CD4-positive, alpha-beta memory T cell (primary cell): ENCODE measurements around the gene USP10. TPM values are rescaled to one million over a fixed set of nuclear protein-coding genes. Genes with fewer than 3 reads are reported as not detected.

Experiments
- CTCF ChIA-PET: fragments of 350-600 bp; sonication (Branson Sonifier 250); formaldehyde crosslinking; loops from one replicate; lab custom pipeline; 2021; ENCODE audit warnings: inconsistent platforms; ENCODE audit not compliant: partially characterized antibody; lab: Charles Lee
- POLR2A ChIA-PET: fragments of 350-600 bp; sonication (Branson Sonifier 250); formaldehyde crosslinking; loops from one replicate; lab custom pipeline; 2021; ENCODE audit not compliant: partially characterized antibody; lab: Charles Lee
- DNase-seq, 5 donors: peaks; one replicate each; pipeline versions ENCODE4 v3.0.0 to v3.0.0-alpha.2; 2020 to 2022; ENCODE audit warnings: mixed read lengths in 1 of 5
- H3K27ac ChIP-seq: one replicate; pipeline ENCODE4 v1.7.0; 2013; ENCODE audit warnings: low read depth, low read length
- H3K27me3 ChIP-seq: 2 replicates; pipeline ENCODE4 v1.7.0; 2013; ENCODE audit warnings: mild to moderate bottlenecking, low read length, moderate library complexity; ENCODE audit not compliant: insufficient read depth
- H3K36me3 ChIP-seq: 2 replicates; pipeline ENCODE4 v1.7.0; 2013; ENCODE audit warnings: mild to moderate bottlenecking, low read length, moderate library complexity; ENCODE audit not compliant: insufficient read depth
- H3K4me1 ChIP-seq: 2 replicates; pipeline ENCODE4 v1.7.0; 2013; ENCODE audit warnings: mild to moderate bottlenecking, low read length, moderate library complexity; ENCODE audit not compliant: insufficient read depth
- H3K4me3 ChIP-seq, 2 donors: one replicate each; pipeline ENCODE4 v1.7.0; 2013; ENCODE audit warnings: low read length in 2 of 2, mild to moderate bottlenecking in 1 of 2
- H3K9me3 ChIP-seq, 2 donors: one replicate each; pipeline ENCODE4 v1.7.0; 2013; ENCODE audit warnings: low read length in 2 of 2, control low read depth in 1 of 2; ENCODE audit not compliant: control insufficient read depth in 1 of 2
- H3K27ac Mint-ChIP-seq, 7 donors: one replicate each; pipeline ENCODE4 v1.8.0; 2020 to 2021; ENCODE audit warnings: mixed read lengths in 7 of 7, mild to moderate bottlenecking in 6 of 7, inconsistent platforms in 3 of 7, moderate library complexity in 3 of 7
- H3K27me3 Mint-ChIP-seq, 2 donors: one replicate each; pipeline ENCODE4 v1.8.0; 2020 to 2021; ENCODE audit warnings: mixed read lengths in 2 of 2
- H3K36me3 Mint-ChIP-seq, 2 donors: one replicate each; pipeline ENCODE4 v1.8.0; 2020 to 2021; ENCODE audit warnings: mixed read lengths in 2 of 2, inconsistent platforms in 1 of 2, mild to moderate bottlenecking in 1 of 2
- H3K4me1 Mint-ChIP-seq, 4 donors: one replicate each; pipeline ENCODE4 v1.8.0; 2020 to 2021; ENCODE audit warnings: mixed read lengths in 4 of 4, mild to moderate bottlenecking in 1 of 4
- H3K4me3 Mint-ChIP-seq, 8 donors: one replicate each; pipeline ENCODE4 v1.8.0; 2020 to 2021; ENCODE audit warnings: mixed read lengths in 8 of 8, mild to moderate bottlenecking in 7 of 8, moderate library complexity in 6 of 8, inconsistent platforms in 3 of 8
- H3K9me3 Mint-ChIP-seq, 8 donors: one replicate each; pipeline ENCODE4 v1.8.0; 2020 to 2021; ENCODE audit warnings: mixed read lengths in 8 of 8, mild to moderate bottlenecking in 5 of 8, inconsistent platforms in 3 of 8, moderate library complexity in 1 of 8
- intact Hi-C: fragments of 100-400 bp; cut with micrococcal nuclease; formaldehyde crosslinking; loops from one replicate; pipeline ENCODE4 v1.15.1; 2023
- polyA plus RNA-seq, 2 donors: library from polyadenylated mRNA; unstranded; fragments of 300-500 nt; fragmentation: Illumina TruSeq; gene quantifications; one replicate each; pipeline ENCODE4 v1.2.3, GENCODE V29; 2021
- total RNA-seq, 2 experiments: library from RNA; stranded (reverse); gene quantifications; one replicate each; pipeline ENCODE4 v1.2.3, GENCODE V29; 2021

The USP10 gene
- total and polyA plus RNA-seq, 4 experiments from 2014 or later, result 89.0 to 419 (median 181) TPM

DNA sequence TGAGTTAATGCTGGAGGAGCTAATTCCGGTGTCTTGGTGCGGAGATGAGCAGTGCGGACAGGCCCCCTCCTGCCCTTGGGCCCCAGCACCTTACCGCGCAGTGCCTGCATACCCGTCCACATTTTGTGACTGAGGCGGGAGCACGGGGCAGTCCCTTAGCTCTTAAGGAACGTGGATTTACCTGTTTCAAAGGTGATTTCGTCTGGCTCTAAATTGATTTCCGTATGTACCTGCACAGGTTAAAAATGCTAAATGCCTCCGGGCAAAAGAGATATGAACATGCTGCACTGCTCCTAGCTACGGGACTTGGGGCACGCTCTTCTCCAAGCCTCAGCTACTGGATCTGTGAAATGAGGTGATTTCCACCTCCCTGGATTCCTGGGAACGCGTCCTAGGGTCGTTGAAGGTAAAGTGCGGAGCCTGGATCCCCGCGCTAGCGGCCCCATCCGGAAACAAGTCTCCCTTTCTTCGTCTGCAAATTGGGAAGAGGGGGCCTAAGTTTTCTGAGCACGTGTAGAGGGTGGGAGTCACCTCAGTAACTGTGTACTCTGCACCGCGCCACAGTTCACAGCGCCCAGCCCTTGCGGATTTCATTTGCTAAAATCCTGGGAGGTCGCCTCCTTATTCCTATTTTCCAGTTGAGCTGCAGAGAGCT lies 119.3 kb downstream of the USP10 start:
- Histone ChIP-seq H3K9me3 (no peaks in the 10 kb centered on the region), H3K36me3 (no peaks in the 10 kb centered on the region), H3K4me3 (peak overlapping the region in 1 of 2 donors; percentile 41), H3K4me1 (peaks cover 18% of the 10 kb centered on the region), H3K27me3 (no peaks in the 10 kb centered on the region), H3K27ac (no peak overlapping the region)
- Mint-ChIP-seq H3K9me3 (no peaks in the 10 kb centered on the region), H3K27ac (peak overlapping the region in 1 of 7 donors; percentile 6), H3K4me3 (peak overlapping the region in 1 of 8 donors; percentile 35), H3K36me3 (no peaks in the 10 kb centered on the region), H3K27me3 (peaks cover 7 to 14% of the 10 kb centered on the region in 2 donors), H3K4me1 (peaks cover 8 to 41% (median 14%) of the 10 kb centered on the region in 4 donors)
- ChIA-PET POLR2A (interaction anchor here (1.1 to 1.2 kb wide), 2 partner anchors 60 to 65 kb away, joined by 3 to 5 read pairs; no protein-coding TSS in a partner anchor), CTCF (interaction anchor here (0.7 to 2.1 kb wide), 2 partner anchors 11 to 64 kb away, joined by 3 to 6 read pairs; no protein-coding TSS in a partner anchor)
- intact Hi-C loops, result loop anchor here (1.0 kb wide), 1 partner anchor 65 kb away; no protein-coding TSS in a partner anchor
- no peak for DNase-seq

DNA sequence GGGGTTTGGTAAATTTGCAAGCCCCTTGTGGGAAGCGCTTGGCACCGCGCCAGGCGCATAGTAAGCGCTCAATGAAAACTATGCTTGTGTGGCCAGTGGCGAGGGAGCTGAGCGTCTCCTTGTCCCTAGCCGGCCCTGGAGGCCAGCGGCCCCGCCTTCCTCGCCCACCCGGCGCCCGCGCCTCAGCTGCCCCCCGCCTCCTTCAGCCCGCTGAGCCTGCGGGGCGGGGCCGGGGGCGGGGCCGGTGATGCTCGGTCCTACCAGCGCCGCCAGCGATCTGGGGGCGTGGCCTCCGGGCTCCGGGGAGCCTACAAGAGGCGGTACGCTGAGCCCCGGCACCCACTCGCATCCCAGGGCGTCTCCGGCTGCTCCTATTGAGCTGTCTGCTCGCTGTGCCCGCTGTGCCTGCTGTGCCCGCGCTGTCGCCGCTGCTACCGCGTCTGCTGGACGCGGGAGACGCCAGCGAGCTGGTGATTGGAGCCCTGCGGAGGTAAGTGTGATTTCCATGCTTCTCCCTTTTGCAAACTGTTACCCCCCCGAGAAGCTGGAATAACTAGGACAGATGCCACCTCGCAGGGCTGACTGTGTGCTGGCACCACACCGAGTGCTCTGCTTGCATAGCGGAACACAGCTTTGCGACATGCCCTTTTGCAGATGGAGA lies 120.0 kb downstream of the USP10 start, which contains the start of gene CRISPLD2:
TSS of gene CRISPLD2 (plus strand) at position 342 of the 661 bp plus-strand sequence. CDS start 18,511 bp downstream, outside the sequence.
- Histone ChIP-seq H3K27ac (no peak within 1 kb of the TSS), H3K4me3 (peak within 1 kb of the TSS; percentile 14 to 41), H3K4me1 (peaks cover 18% of the 10 kb centered on the region), H3K9me3 (no peaks in the 10 kb centered on the region), H3K27me3 (no peaks in the 10 kb centered on the region), H3K36me3 (no peaks in the 10 kb centered on the region)
- peak; percentile 81 to 90 (median 87) for DNase-seq
- ChIA-PET POLR2A (interaction anchor here (0.7 to 1.2 kb wide), 3 partner anchors 8 to 65 kb away, joined by 3 to 5 read pairs (median 3); no protein-coding TSS in a partner anchor), CTCF (interaction anchor here (0.7 to 2.1 kb wide), 4 partner anchors 12 to 151 kb away, joined by 3 to 6 read pairs (median 4); no protein-coding TSS in a partner anchor)
- Mint-ChIP-seq H3K27ac (peak within 1 kb of the TSS in 4 of 7 donors; percentile 6 to 67 (median 52)), H3K4me1 (peaks cover 8 to 41% (median 14%) of the 10 kb centered on the region in 4 donors), H3K9me3 (no peaks in the 10 kb centered on the region), H3K27me3 (peaks cover 10 to 14% of the 10 kb centered on the region in 2 donors), H3K36me3 (no peaks in the 10 kb centered on the region), H3K4me3 (peak within 1 kb of the TSS; percentile 65 to 90 (median 84))
- intact Hi-C loops, result loop anchor here (1.0 kb wide), 1 partner anchor 65 kb away; no protein-coding TSS in a partner anchor

DNA sequence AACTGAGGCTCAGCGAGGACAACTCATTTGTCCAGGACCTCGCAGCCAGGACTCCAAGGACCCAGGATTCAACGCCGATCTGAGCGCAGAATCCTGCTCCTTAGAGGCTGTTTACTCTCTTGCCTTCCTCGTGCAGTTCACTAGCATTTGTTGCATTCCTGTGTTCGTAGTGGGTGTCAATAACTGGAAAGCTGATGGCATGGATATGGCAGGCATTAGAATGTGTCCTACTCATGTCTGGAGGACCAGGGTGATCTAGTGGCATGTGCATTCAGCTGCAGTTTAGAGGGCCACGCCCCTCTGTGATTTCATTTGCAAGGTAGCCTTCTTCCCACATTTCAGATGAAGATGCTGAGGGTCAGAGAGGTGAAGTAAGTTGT lies 120.5 kb downstream of the USP10 start:
- H3K9me3 ChIP-seq, result no peaks in the 10 kb centered on the region
- H3K27me3 ChIP-seq, result no peaks in the 10 kb centered on the region
- peak overlapping the region in 2 of 7 donors; percentile 64 to 67 for H3K27ac Mint-ChIP-seq
- no peaks in the 10 kb centered on the region for H3K36me3 Mint-ChIP-seq
- no peaks in the 10 kb centered on the region for H3K9me3 Mint-ChIP-seq
- no peaks in the 10 kb centered on the region for H3K36me3 ChIP-seq
- H3K27me3 Mint-ChIP-seq, result peaks cover 10 to 14% of the 10 kb centered on the region in 2 donors
- ChIA-PET POLR2A (interaction anchor here (0.7 to 1.2 kb wide), 3 partner anchors 9 to 66 kb away, joined by 3 to 5 read pairs (median 3); no protein-coding TSS in a partner anchor), CTCF (interaction anchor here (1.1 to 2.1 kb wide), 3 partner anchors 66 to 151 kb away, joined by 3 to 6 read pairs (median 5); no protein-coding TSS in a partner anchor)
- H3K4me3 Mint-ChIP-seq, result peak overlapping the region; percentile 65 to 90 (median 84)
- DNase-seq, result no peak
- H3K4me3 ChIP-seq, result peak overlapping the region; percentile 14 to 41
- H3K4me1 Mint-ChIP-seq, result peaks cover 8 to 41% (median 14%) of the 10 kb centered on the region in 4 donors
- no peak overlapping the region for H3K27ac ChIP-seq
- intact Hi-C loops, result no loop called here
- H3K4me1 ChIP-seq, result peaks cover 18% of the 10 kb centered on the region

DNA sequence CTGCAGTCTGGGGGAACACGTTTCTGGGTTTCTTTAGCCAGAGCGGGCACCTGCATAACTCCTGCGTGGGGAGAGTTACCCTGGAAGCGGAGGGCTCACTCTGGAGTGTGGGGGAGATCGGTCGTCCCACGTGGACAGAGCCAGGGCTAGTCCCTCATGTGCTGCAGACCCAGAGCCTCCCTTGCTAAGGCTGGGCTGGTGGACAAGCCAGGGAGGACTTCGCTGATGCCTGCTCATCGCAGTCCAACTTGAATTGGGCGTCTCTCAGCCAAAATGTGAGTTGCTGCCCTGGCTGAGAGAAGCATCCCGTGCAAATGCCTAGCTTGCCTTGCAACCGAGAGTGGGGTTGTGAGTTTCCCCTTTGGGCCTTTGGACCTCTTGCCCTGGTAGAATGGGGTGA lies 121.0 kb downstream of the USP10 start:
- Histone ChIP-seq H3K36me3 (no peaks in the 10 kb centered on the region), H3K27me3 (no peaks in the 10 kb centered on the region), H3K9me3 (no peaks in the 10 kb centered on the region), H3K27ac (no peak overlapping the region), H3K4me3 (no peak overlapping the region), H3K4me1 (peaks cover 18% of the 10 kb centered on the region)
- intact Hi-C loops, result no loop called here
- Mint-ChIP-seq H3K4me3 (peak overlapping the region in 7 of 8 donors; percentile 65 to 90 (median 85)), H3K27ac (no peak overlapping the region), H3K27me3 (peaks cover 10 to 12% of the 10 kb centered on the region in 2 donors), H3K36me3 (no peaks in the 10 kb centered on the region), H3K9me3 (no peaks in the 10 kb centered on the region), H3K4me1 (peaks cover 8 to 41% (median 14%) of the 10 kb centered on the region in 4 donors)
- ChIA-PET POLR2A (no interaction called here), CTCF (interaction anchor here (1.1 to 1.3 kb wide), 2 partner anchors 68 to 150 kb away, joined by 3 to 5 read pairs; no protein-coding TSS in a partner anchor)
- DNase-seq, result no peak

DNA sequence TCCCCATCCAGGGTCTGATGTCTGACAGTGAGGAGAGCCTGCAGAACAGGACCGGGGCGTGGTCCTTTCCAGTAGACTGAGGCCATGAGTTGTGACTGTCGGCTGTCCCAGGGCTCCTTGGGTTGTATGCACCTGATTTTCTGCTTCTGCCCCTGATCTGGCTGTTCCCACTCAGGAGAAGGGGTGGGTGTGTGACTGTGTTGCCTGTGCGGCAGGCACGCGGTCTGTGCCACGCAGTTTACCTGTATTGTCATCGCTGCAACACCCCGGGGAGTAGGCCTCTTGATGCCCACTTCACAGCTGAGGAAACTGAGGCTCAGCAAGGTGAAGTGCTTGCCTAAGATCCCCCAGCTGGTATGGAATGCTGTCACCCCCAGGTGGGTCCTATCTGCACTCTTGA lies 121.4 kb downstream of the USP10 start:
- Mint-ChIP-seq H3K36me3 (no peaks in the 10 kb centered on the region), H3K9me3 (no peaks in the 10 kb centered on the region), H3K27me3 (peaks cover 10 to 12% of the 10 kb centered on the region in 2 donors), H3K27ac (no peak overlapping the region), H3K4me3 (peak overlapping the region in 4 of 8 donors; percentile 34 to 43 (median 35)), H3K4me1 (peaks cover 8 to 41% (median 14%) of the 10 kb centered on the region in 4 donors)
- H3K27ac ChIP-seq, result no peak overlapping the region
- intact Hi-C loops, result no loop called here
- POLR2A ChIA-PET, result no interaction called here
- H3K4me1 ChIP-seq, result peaks cover 18% of the 10 kb centered on the region
- no peak overlapping the region for H3K4me3 ChIP-seq
- H3K27me3 ChIP-seq, result no peaks in the 10 kb centered on the region
- CTCF ChIA-PET, result no interaction called here
- no peaks in the 10 kb centered on the region for H3K9me3 ChIP-seq
- no peak for DNase-seq
- H3K36me3 ChIP-seq, result no peaks in the 10 kb centered on the region

DNA sequence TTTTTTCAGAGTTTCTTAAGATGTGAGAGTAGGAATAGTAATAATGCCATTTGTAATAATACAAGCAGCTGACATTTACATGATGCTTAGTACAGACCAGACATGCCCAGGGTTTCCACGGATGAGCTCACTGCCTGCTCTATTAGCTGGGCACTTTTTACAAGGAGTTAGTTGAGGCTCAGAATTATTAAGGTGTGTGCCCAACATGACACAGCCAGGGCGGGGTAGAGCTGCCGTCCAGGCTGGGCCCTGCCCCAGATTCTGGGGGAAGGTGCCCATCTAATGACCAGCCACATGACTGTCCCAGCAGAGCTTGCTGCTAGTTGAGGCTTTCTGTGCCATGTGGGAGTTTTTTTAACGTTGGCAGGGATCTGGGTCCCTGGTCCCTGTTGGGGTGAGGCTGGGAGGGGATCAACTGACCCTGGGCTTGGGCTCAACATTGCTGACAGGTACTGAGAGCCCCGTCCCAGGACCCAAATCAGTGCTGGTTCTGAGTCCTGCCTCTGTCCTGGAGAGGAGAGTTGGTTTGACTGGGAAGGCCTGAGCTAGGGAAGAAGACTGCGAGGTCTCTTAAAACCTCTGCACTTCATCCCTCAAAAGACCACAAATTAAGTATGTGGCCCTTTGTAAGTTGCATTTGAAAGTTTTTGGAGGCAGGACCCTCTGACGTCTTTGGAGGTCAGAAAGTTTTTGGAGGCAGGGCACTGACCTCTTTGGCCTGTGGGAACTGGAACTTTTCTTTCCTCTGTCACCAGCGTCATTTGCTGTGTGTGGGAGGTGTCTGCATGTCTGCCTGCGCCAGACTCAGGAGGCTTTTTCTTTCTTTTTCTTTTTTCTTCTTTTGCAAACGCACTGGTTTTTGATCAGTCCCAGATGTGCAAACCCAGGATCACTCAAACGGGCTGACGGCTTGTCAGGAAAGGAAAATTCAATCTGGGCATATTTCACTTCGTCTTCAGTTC lies 122.2 kb downstream of the USP10 start:
- H3K4me3 ChIP-seq, result no peak overlapping the region
- ChIA-PET CTCF (interaction anchor here (0.7 kb wide), 1 partner anchor 130 kb away, joined by 3 read pairs; no protein-coding TSS in a partner anchor), POLR2A (no interaction called here)
- H3K27ac ChIP-seq, result no peak overlapping the region
- peaks cover 18% of the 10 kb centered on the region for H3K4me1 ChIP-seq
- H3K27me3 Mint-ChIP-seq, result peaks cover 10 to 12% of the 10 kb centered on the region in 2 donors
- peak overlapping the region in 2 of 7 donors; percentile 37 to 70 for H3K27ac Mint-ChIP-seq
- no peaks in the 10 kb centered on the region for H3K9me3 ChIP-seq
- peaks cover 8 to 41% (median 14%) of the 10 kb centered on the region in 4 donors for H3K4me1 Mint-ChIP-seq
- H3K36me3 Mint-ChIP-seq, result no peaks in the 10 kb centered on the region
- intact Hi-C loops, result no loop called here
- H3K9me3 Mint-ChIP-seq, result no peaks in the 10 kb centered on the region
- no peak overlapping the region for H3K4me3 Mint-ChIP-seq
- no peak for DNase-seq
- H3K36me3 ChIP-seq, result no peaks in the 10 kb centered on the region
- H3K27me3 ChIP-seq, result no peaks in the 10 kb centered on the region
